Measurements from ENCODE around the gene BARHL2. TPM values are rescaled to one million over a fixed set of nuclear protein-coding genes. Genes with fewer than 3 reads are reported as not detected.

The BARHL2 gene
- total RNA-seq, 1 experiment from 2014 or later: not detected

GRCh38 chr1:90761156-90761555 lies 44.1 kb upstream of the BARHL2 start:
- no peaks in the 10 kb centered on the region for H3K36me3 Mint-ChIP-seq (ENCODE audit: insufficient read depth, unreplicated experiment)
- H3K27ac Mint-ChIP-seq (ENCODE audit: unreplicated experiment): no peak overlapping the region
- TF ChIP-seq CTCF (IDR thresholded peaks at IDR 0.05; ENCODE audit: unreplicated experiment): no peak
- H3K9me3 Mint-ChIP-seq (ENCODE audit: low read depth, unreplicated experiment): no peaks in the 10 kb centered on the region
- H3K27me3 Mint-ChIP-seq (ENCODE audit: unreplicated experiment): peaks cover 13% of the 10 kb centered on the region
- CTCF ChIA-PET: no interaction called here
- no TSS peak for BruUV-seq (replicated peaks)
- no peak for DNase-seq
- H3K4me3 Mint-ChIP-seq (ENCODE audit: low read depth, unreplicated experiment): no peak overlapping the region
- no peaks in the 10 kb centered on the region for H3K4me1 Mint-ChIP-seq (ENCODE audit: low read depth, unreplicated experiment)
- intact Hi-C loops (cut with micrococcal nuclease; ENCODE audit: unreplicated experiment): no loop called here

- BruUV-seq (replicated peaks): no TSS peak
- H3K27me3 Mint-ChIP-seq (ENCODE audit: unreplicated experiment): peaks cover 64% of the 10 kb centered on the region
Observed at GRCh38 chr1:90753556-90753955, 36.5 kb upstream of the BARHL2 start.

DNA sequence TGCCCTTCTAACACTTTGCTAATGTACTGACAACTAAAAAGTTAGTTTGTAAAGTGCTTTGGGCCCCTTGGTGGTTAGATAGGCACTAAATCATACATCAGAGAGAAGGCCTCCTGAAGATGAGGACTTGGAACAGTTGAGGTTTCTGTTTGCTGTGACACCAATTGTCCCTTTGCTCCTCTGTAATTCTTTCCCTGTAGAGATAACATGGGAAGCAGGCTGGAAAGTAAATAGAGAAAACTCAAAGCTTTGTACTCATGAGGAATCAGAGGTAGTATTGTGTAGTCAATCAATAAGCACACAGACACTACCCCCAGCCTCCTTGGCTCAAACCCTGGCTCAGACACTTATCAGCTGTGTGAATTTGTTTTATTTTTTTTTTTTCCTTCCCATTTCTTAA lies 31.6 kb upstream of the BARHL2 start:
- TF ChIP-seq CTCF (IDR thresholded peaks at IDR 0.05; ENCODE audit: unreplicated experiment): no peak
- Mint-ChIP-seq H3K9me3 (ENCODE audit: low read depth, unreplicated experiment) (no peaks in the 10 kb centered on the region), H3K27ac (ENCODE audit: unreplicated experiment) (no peak overlapping the region), H3K4me1 (ENCODE audit: low read depth, unreplicated experiment) (no peaks in the 10 kb centered on the region), H3K4me3 (ENCODE audit: low read depth, unreplicated experiment) (no peak overlapping the region), H3K27me3 (ENCODE audit: unreplicated experiment) (peaks cover 40% of the 10 kb centered on the region), H3K36me3 (ENCODE audit: insufficient read depth, unreplicated experiment) (no peaks in the 10 kb centered on the region)
- intact Hi-C loops (cut with micrococcal nuclease; ENCODE audit: unreplicated experiment): no loop called here
- no peak for DNase-seq
- CTCF ChIA-PET: no interaction called here
- no TSS peak for BruUV-seq (replicated peaks)

More at GRCh38 chr1:90753556-90753955, 36.5 kb upstream of the BARHL2 start:
- H3K9me3 Mint-ChIP-seq (ENCODE audit: low read depth, unreplicated experiment): no peaks in the 10 kb centered on the region
- intact Hi-C loops (cut with micrococcal nuclease; ENCODE audit: unreplicated experiment): no loop called here
- H3K4me1 Mint-ChIP-seq (ENCODE audit: low read depth, unreplicated experiment): no peaks in the 10 kb centered on the region
- H3K27ac Mint-ChIP-seq (ENCODE audit: unreplicated experiment): no peak overlapping the region
- H3K36me3 Mint-ChIP-seq (ENCODE audit: insufficient read depth, unreplicated experiment): no peaks in the 10 kb centered on the region
- no peak for DNase-seq
- CTCF ChIA-PET: no interaction called here
- no peak for TF ChIP-seq CTCF (IDR thresholded peaks at IDR 0.05; ENCODE audit: unreplicated experiment)
- no peak overlapping the region for H3K4me3 Mint-ChIP-seq (ENCODE audit: low read depth, unreplicated experiment)

- BruUV-seq (replicated peaks): no TSS peak
- Mint-ChIP-seq H3K9me3 (ENCODE audit: low read depth, unreplicated experiment) (no peaks in the 10 kb centered on the region), H3K36me3 (ENCODE audit: insufficient read depth, unreplicated experiment) (no peaks in the 10 kb centered on the region), H3K4me1 (ENCODE audit: low read depth, unreplicated experiment) (no peaks in the 10 kb centered on the region), H3K27me3 (ENCODE audit: unreplicated experiment) (peaks cover 22% of the 10 kb centered on the region), H3K4me3 (ENCODE audit: low read depth, unreplicated experiment) (no peak overlapping the region), H3K27ac (ENCODE audit: unreplicated experiment) (no peak overlapping the region)
- CTCF ChIA-PET: no interaction called here
- intact Hi-C loops (cut with micrococcal nuclease; ENCODE audit: unreplicated experiment): no loop called here
- no peak for TF ChIP-seq CTCF (IDR thresholded peaks at IDR 0.05; ENCODE audit: unreplicated experiment)
- no peak for DNase-seq
Observed at GRCh38 chr1:90746857-90747256, 29.8 kb upstream of the BARHL2 start.

Data from Calu3 (cell line).